ENCODE results near the gene PAX3. TPM values are rescaled to one million over a fixed set of nuclear protein-coding genes. Genes with fewer than 3 reads are reported as not detected.

The PAX3 gene
- total and polyA plus RNA-seq, 9 of the 15 experiments (the other 6 are each of a cell fraction or from before 2014, with no cell fraction given) = not detected

- no peaks in the 10 kb centered on the region; a peak in 1 of 5 replicates for H3K4me1 ChIP-seq (replicated peaks in 1 of 2; ENCODE audit: control insufficient read depth in 2 of 2, insufficient read depth in 2 of 2, low read length in 2 of 2)
- H4K20me1 ChIP-seq (replicated peaks; ENCODE audit: control insufficient read depth, insufficient read depth, low read length) = no peaks in the 10 kb centered on the region
- intact Hi-C loops (cut with micrococcal nuclease) (no loop called here), in situ Hi-C loops (cut with MboI) (loop anchor here (25.0 kb wide), 1 partner anchor 253 kb away; no protein-coding TSS in a partner anchor)
- WGBS (ENCODE audit: insufficient coverage, low coverage, missing lambda C conversion rate) = 0% methylated on average over 1 of the region's 1 CpG
- no peak overlapping the region for H3K4me2 ChIP-seq (ENCODE audit: insufficient read depth, low read length)
- H3K27ac ChIP-seq (ENCODE audit: extremely low read depth, low read depth, low read length) = no peak overlapping the region
- no peaks in the 10 kb centered on the region for H3K9me3 ChIP-seq (replicated peaks; ENCODE audit: control insufficient read depth, insufficient read depth, low read depth, low read length)
- TF ChIP-seq DEAF1 (CRISPR knock-in tag; IDR thresholded peaks at IDR 0.05) (no peak), HDGF (IDR thresholded peaks at IDR 0.05) (no peak), ZNF274 (IDR thresholded peaks at IDR 0.05; ENCODE audit: borderline replicate concordance, low read depth, low read length) (no peak), ZNF277 (CRISPR knock-in tag; IDR thresholded peaks at IDR 0.05; ENCODE audit: borderline replicate concordance) (no peak), ZBTB11 (CRISPR knock-in tag; IDR thresholded peaks at IDR 0.05) (no peak), CSDE1 (IDR thresholded peaks at IDR 0.05) (no peak), ZNF561 (CRISPR knock-in tag; conservative IDR thresholded peaks at IDR 0.05) (no peak)
- H3K9ac ChIP-seq (ENCODE audit: insufficient read depth in 1 of 2, low read depth in 2 of 2, low read length in 2 of 2) = no peak overlapping the region
- H3K4me3 ChIP-seq = no peak overlapping the region
- FAIRE-seq = no peak
- no TSS peak for BruUV-seq (replicated peaks)
- no peak for ATAC-seq
- no peaks in the 10 kb centered on the region for H3K9me1 ChIP-seq (ENCODE audit: control insufficient read depth, insufficient read depth, low read length)
- H3K79me2 ChIP-seq (ENCODE audit: control insufficient read depth, insufficient read depth, low read length) = no peaks in the 10 kb centered on the region
- no peak for DNase-seq (ENCODE audit: extremely low read depth in 1 of 4, low spot score in 3 of 4)
- no peak overlapping the region for H2AFZ ChIP-seq (ENCODE audit: low read depth, low read length)
- peaks cover 5 to 46% of the 10 kb centered on the region in 2 experiments; a peak in 3 of 5 replicates for H3K27me3 ChIP-seq (ENCODE audit: control insufficient read depth in 2 of 2, insufficient read depth in 2 of 2, low read length in 2 of 2)
- H3K36me3 ChIP-seq (ENCODE audit: control insufficient read depth, insufficient read depth, low read length) = no peaks in the 10 kb centered on the region
- POLR2A ChIA-PET = no interaction called here
- CTCF ChIA-PET (ENCODE audit: low intra/inter-chr PET ratio) = no interaction called here
These were observed 10.6 kb upstream of the PAX3 start for GRCh38 chr2:222309361-222309760.
